Endothelial cell of umbilical vein (primary cell): Measurements from ENCODE around the gene DEPDC1B. TPM values are rescaled to one million over a fixed set of nuclear protein-coding genes. Genes with fewer than 3 reads are reported as not detected.

Experiments
- BruUV-seq: library from RNA; stranded (reverse); fragments of 400-500 nt; replicated peaks from 2 replicates; lab custom pipeline; 2021; lab: Mats Ljungman, UMichigan
- CTCF ChIA-PET: fragments of 300-600, 350-600 bp; sonication (Branson Sonifier 250); formaldehyde crosslinking; loops from one replicate; lab custom pipeline; 2021; ENCODE audit warnings: antibody characterized with exemption, inconsistent platforms; lab: Charles Lee
- POLR2A ChIA-PET: fragments of 300-600, 350-600 bp; sonication (Branson Sonifier 250); formaldehyde crosslinking; loops from one replicate; lab custom pipeline; 2021; ENCODE audit warnings: antibody characterized with exemption, inconsistent platforms; lab: Charles Lee
- DNase-seq: peaks from one replicate; pipeline ENCODE4 v3.0.0-alpha.2; 2011; ENCODE audit warnings: low read depth, low spot score
- FAIRE-seq: peaks from 2 replicates; lab custom pipeline; 2011; peaks lifted over from hg19 to GRCh38; lab: Jason Lieb, UNC
- H2AFZ ChIP-seq: 2 replicates; pipeline ENCODE4 v1.6.0; 2012; ENCODE audit warnings: low read depth, low read length, control low read depth, inconsistent platforms
- H3K27ac ChIP-seq: 2 replicates; pipeline ENCODE4 v1.5.1; 2011; ENCODE audit warnings: low read depth, mild to moderate bottlenecking, control low read depth, low read length, moderate library complexity; ENCODE audit not compliant: insufficient read depth
- H3K27me3 ChIP-seq, 2 experiments: 2 replicates each; pipeline versions ENCODE4 v1.6.0 to v1.6.1; 2011; ENCODE audit warnings: low read length in 2 of 2, mixed read lengths in 1 of 2; ENCODE audit not compliant: control insufficient read depth in 2 of 2, insufficient read depth in 2 of 2
- H3K36me3 ChIP-seq, 2 experiments: 2 replicates in 1 of 2; 3 replicates in 1 of 2; pipeline ENCODE4 v1.5.1; 2011; ENCODE audit warnings: low read length in 2 of 2, mild to moderate bottlenecking in 1 of 2, moderate library complexity in 1 of 2; ENCODE audit not compliant: control insufficient read depth in 2 of 2, insufficient read depth in 2 of 2; ENCODE audit errors: extremely low read depth in 1 of 2
- H3K4me1 ChIP-seq: 3 replicates; pipeline ENCODE4 v1.5.1; 2011; ENCODE audit warnings: mild to moderate bottlenecking, low read length; ENCODE audit not compliant: control insufficient read depth, insufficient read depth; ENCODE audit errors: extremely low read depth
- H3K4me2 ChIP-seq: 2 replicates; pipeline ENCODE4 v1.6.1; 2011; ENCODE audit warnings: low read length, control low read depth, mixed read lengths; ENCODE audit not compliant: insufficient read depth
- H3K4me3 ChIP-seq, 3 experiments: fragments of 200-600 bp in 1 of 3; sonication (generic), shearing (Covaris generic) in 1 of 3; replicated peaks in 1 of 3; 2 replicates each; pipeline ENCODE4 v1.5.1; 2011 to 2016; ENCODE audit warnings: control low read depth in 3 of 3, low read length in 3 of 3, mild to moderate bottlenecking in 2 of 3, inconsistent platforms in 1 of 3, low read depth in 1 of 3, moderate library complexity in 1 of 3; ENCODE audit not compliant: insufficient read depth in 1 of 3
- H3K79me2 ChIP-seq: 2 replicates; pipeline ENCODE4 v1.6.0; 2012; ENCODE audit warnings: low read length, inconsistent platforms; ENCODE audit not compliant: control insufficient read depth, insufficient read depth
- H3K9ac ChIP-seq: replicated peaks from 2 replicates; pipeline ENCODE3; 2011; ENCODE audit warnings: low read length, control low read depth; ENCODE audit not compliant: insufficient read depth; ENCODE audit errors: extremely low read depth
- H3K9me1 ChIP-seq: replicated peaks from 3 replicates; pipeline ENCODE4 v1.6.0; 2011; ENCODE audit warnings: mild to moderate bottlenecking, low read length; ENCODE audit not compliant: control insufficient read depth, insufficient read depth; ENCODE audit errors: extremely low read depth
- H3K9me3 ChIP-seq: replicated peaks from 2 replicates; pipeline ENCODE4 v1.5.1; 2012; ENCODE audit warnings: low read length, inconsistent platforms; ENCODE audit not compliant: control insufficient read depth, insufficient read depth
- H4K20me1 ChIP-seq: replicated peaks from 2 replicates; pipeline ENCODE3; 2011; ENCODE audit warnings: mild to moderate bottlenecking, low read length; ENCODE audit not compliant: control insufficient read depth, insufficient read depth; ENCODE audit errors: extremely low read depth
- EZH2 ChIP-seq: IDR thresholded peaks from 2 replicates; pipeline ENCODE4 v1.6.1; 2012; ENCODE audit warnings: borderline replicate concordance, low read depth, mild to moderate bottlenecking, moderate library complexity, low read length, inconsistent platforms; ENCODE audit not compliant: severe bottlenecking
- FOS ChIP-seq: IDR thresholded peaks from 2 replicates; pipeline ENCODE4 v1.6.1; 2011; ENCODE audit warnings: mild to moderate bottlenecking, low read length, moderate library complexity, borderline replicate concordance; ENCODE audit not compliant: insufficient read depth
- GATA2 ChIP-seq: IDR thresholded peaks from 2 replicates; pipeline ENCODE4 v1.7.0; 2011; ENCODE audit warnings: low read depth, mild to moderate bottlenecking, moderate library complexity, mixed read lengths, low read length; ENCODE audit not compliant: insufficient read length, insufficient read depth
- JUN ChIP-seq: IDR thresholded peaks from 2 replicates; pipeline ENCODE4 v1.6.1; 2011; ENCODE audit warnings: borderline replicate concordance, low read depth; ENCODE audit not compliant: insufficient read length, insufficient read depth
- MYC ChIP-seq: IDR thresholded peaks from one replicate; pipeline ENCODE4 v1.6.1; 2011; ENCODE audit warnings: mild to moderate bottlenecking, low read depth, low read length
- POLR2A ChIP-seq: IDR thresholded peaks from 2 replicates; pipeline ENCODE4 v1.6.1; 2012; ENCODE audit warnings: low read depth, mild to moderate bottlenecking, control low read depth, low read length
- POLR2AphosphoS5 ChIP-seq: IDR thresholded peaks from 2 replicates; pipeline ENCODE4 v1.6.1; 2012; ENCODE audit warnings: low read depth, mild to moderate bottlenecking, control low read depth, low read length, moderate library complexity; ENCODE audit not compliant: insufficient read depth
- dilution Hi-C: fragments of 300-500 bp; cut with MboI; formaldehyde crosslinking; loops from one replicate; pipeline ENCODE4 v1.15.0; 2019; ENCODE audit warnings: low sequenced_read_pairs; ENCODE audit not compliant: extremely low pct_ligation_motif_present
- intact Hi-C: fragments of 100-400 bp; cut with micrococcal nuclease; formaldehyde crosslinking; loops from one replicate; pipeline ENCODE4 v1.10.0; 2022
- polyA plus RNA-seq, 4 experiments: library from polyadenylated mRNA; depleted of rRNA in 3 of 4; stranded (reverse) in 3 of 4; unstranded in 1 of 4; fragments of >200 nt; gene quantifications; 2 replicates each; pipeline versions ENCODE4 v1.2.1 to v1.2.3, GENCODE V29; 2011 to 2012; ENCODE audit warnings: missing spikeins in 1 of 4
- total RNA-seq: library from RNA; stranded (reverse); gene quantifications from 2 replicates; pipeline ENCODE4 v1.2.3, GENCODE V29; 2021
- TF ChIP-seq, protein P1 (sequence below), 2 donors: IDR thresholded peaks; 1 replicate in 1 of 2; 2 replicates in 1 of 2; pipeline ENCODE4 v1.5.1; 2011; ENCODE audit warnings: low read length in 2 of 2, mild to moderate bottlenecking in 2 of 2, moderate library complexity in 2 of 2, control low read depth in 1 of 2, inconsistent platforms in 1 of 2, low read depth in 1 of 2; ENCODE audit not compliant: insufficient read depth in 1 of 2; ENCODE audit errors: extremely low read depth in 1 of 2
- TF ChIP-seq, protein P2 (sequence below): IDR thresholded peaks from 2 replicates; pipeline ENCODE4 v1.6.1; 2011; ENCODE audit not compliant: insufficient read depth, insufficient read length

DEPDC1B gene
- total and polyA plus RNA-seq, 2 donors (not counting 3 experiments of a cell fraction or from before 2014, with no cell fraction given) = 6.7 to 18.7 TPM

DNA sequence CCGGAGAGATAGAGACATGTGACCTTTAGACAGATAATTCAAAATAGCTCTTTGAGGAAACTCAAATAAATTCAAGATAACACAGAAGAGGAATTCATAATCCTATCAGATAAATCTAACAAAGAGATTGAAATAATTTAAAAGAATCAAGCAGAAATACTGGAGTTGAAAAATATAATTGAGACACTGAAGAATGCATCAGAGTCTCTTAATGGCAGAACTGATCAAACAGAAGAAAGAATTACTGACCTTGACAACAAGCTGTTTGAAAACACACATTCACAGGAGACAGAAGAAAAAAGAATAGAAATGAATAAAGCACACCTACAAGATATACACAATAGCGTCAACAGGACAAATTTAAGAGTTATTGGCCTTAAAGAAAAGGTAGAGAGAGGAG, 40.4 kb upstream of the DEPDC1B start:
- H4K20me1 ChIP-seq = no peaks in the 10 kb centered on the region
- H3K4me1 ChIP-seq = no peaks in the 10 kb centered on the region
- ChIA-PET POLR2A (no interaction called here), CTCF (no interaction called here)
- H2AFZ ChIP-seq = no peak overlapping the region
- dilution Hi-C loops = no loop called here
- no peaks in the 10 kb centered on the region for H3K36me3 ChIP-seq
- no TSS peak for BruUV-seq
- no peak overlapping the region for H3K4me3 ChIP-seq
- no peaks in the 10 kb centered on the region for H3K79me2 ChIP-seq
- TF ChIP-seq MYC (no peak), JUN (no peak), POLR2AphosphoS5 (no peak), GATA2 (no peak), EZH2 (no peak), POLR2A (no peak), FOS (no peak)
- TF ChIP-seq, protein P1, sequence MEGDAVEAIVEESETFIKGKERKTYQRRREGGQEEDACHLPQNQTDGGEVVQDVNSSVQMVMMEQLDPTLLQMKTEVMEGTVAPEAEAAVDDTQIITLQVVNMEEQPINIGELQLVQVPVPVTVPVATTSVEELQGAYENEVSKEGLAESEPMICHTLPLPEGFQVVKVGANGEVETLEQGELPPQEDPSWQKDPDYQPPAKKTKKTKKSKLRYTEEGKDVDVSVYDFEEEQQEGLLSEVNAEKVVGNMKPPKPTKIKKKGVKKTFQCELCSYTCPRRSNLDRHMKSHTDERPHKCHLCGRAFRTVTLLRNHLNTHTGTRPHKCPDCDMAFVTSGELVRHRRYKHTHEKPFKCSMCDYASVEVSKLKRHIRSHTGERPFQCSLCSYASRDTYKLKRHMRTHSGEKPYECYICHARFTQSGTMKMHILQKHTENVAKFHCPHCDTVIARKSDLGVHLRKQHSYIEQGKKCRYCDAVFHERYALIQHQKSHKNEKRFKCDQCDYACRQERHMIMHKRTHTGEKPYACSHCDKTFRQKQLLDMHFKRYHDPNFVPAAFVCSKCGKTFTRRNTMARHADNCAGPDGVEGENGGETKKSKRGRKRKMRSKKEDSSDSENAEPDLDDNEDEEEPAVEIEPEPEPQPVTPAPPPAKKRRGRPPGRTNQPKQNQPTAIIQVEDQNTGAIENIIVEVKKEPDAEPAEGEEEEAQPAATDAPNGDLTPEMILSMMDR (IDR thresholded peaks at IDR 0.05; ENCODE audit: extremely low read depth in 1 of 2, insufficient read depth in 1 of 2, low read depth in 1 of 2, low read length in 2 of 2) = no peak
- TF ChIP-seq, protein P2, sequence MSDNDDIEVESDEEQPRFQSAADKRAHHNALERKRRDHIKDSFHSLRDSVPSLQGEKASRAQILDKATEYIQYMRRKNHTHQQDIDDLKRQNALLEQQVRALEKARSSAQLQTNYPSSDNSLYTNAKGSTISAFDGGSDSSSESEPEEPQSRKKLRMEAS = no peak
- FAIRE-seq = no peak
- H3K9ac ChIP-seq = no peak overlapping the region
- H3K9me1 ChIP-seq = no peaks in the 10 kb centered on the region
- no peaks in the 10 kb centered on the region for H3K27me3 ChIP-seq
- no peak for DNase-seq
- H3K4me2 ChIP-seq = no peak overlapping the region
- intact Hi-C loops = no loop called here
- H3K9me3 ChIP-seq = no peaks in the 10 kb centered on the region
- no peak overlapping the region for H3K27ac ChIP-seq
